ENCODE results near the gene C1orf87. TPM values are rescaled to one million over a fixed set of nuclear protein-coding genes. Genes with fewer than 3 reads are reported as not detected.

C1orf87 gene
- polyA plus RNA-seq, 1 of the 3 experiments (the other 2 are of a cell fraction) = not detected

GRCh38 chr1:59986516-59987310, 86.9 kb downstream of the C1orf87 start:
- no peak for DNase-seq
- Histone ChIP-seq H3K4me3 (ENCODE audit: low read depth in 2 of 2, low read length in 1 of 2) (no peak overlapping the region), H3K27me3 (ENCODE audit: insufficient read depth) (no peaks in the 10 kb centered on the region), H3K4me1 (ENCODE audit: control insufficient read depth in 1 of 2, insufficient read depth in 2 of 2, low read depth in 1 of 2, low read length in 1 of 2) (peaks cover 0 to 7% of the 10 kb centered on the region in 2 experiments; a peak in 2 of 4 replicates), H3K79me2 (ENCODE audit: insufficient read depth) (no peaks in the 10 kb centered on the region), H3K9me3 (no peaks in the 10 kb centered on the region), H3K9ac (no peak overlapping the region), H2AFZ (ENCODE audit: low read depth) (no peak overlapping the region), H3K9me2 (no peaks in the 10 kb centered on the region), H3K36me3 (replicated peaks in 1 of 2; ENCODE audit: control insufficient read depth in 1 of 2, insufficient read depth in 2 of 2, low read length in 1 of 2) (no peaks in the 10 kb centered on the region), H3K27ac (ENCODE audit: low read depth in 2 of 2, low read length in 1 of 2) (no peak overlapping the region), H3K4me2 (no peak overlapping the region), H4K20me1 (ENCODE audit: insufficient read depth) (no peaks in the 10 kb centered on the region), H3F3A (replicated peaks; ENCODE audit: insufficient read depth) (no peaks in the 10 kb centered on the region)
- ChIA-PET CTCF (interaction anchor here (6.7 kb wide), 1 partner anchor 11 kb away, joined by 41 read pairs; no protein-coding TSS in a partner anchor), POLR2A (no interaction called here)
- 60% methylated on average over 12 of the region's 12 CpGs for WGBS (ENCODE audit: low lambda C conversion rate)
- TF ChIP-seq RAD21 (IDR thresholded peaks at IDR 0.05; ENCODE audit: low read length) (no peak), CHD2 (IDR thresholded peaks at IDR 0.05; ENCODE audit: low read length, partially characterized antibody) (no peak), ELF1 (IDR thresholded peaks at IDR 0.05) (no peak), USF2 (IDR thresholded peaks at IDR 0.05; ENCODE audit: borderline replicate concordance, low read depth, low read length) (no peak), MEF2A (IDR thresholded peaks at IDR 0.05; ENCODE audit: borderline replicate concordance, low read depth) (no peak), YY1 (IDR thresholded peaks at IDR 0.05; ENCODE audit: low read depth) (no peak), GABPA (IDR thresholded peaks at IDR 0.05; ENCODE audit: low read depth) (no peak), TEAD4 (IDR thresholded peaks at IDR 0.05; ENCODE audit: borderline replicate concordance, insufficient read depth) (no peak), RFX5 (IDR thresholded peaks at IDR 0.05; ENCODE audit: low read length) (no peak), FOXM1 (IDR thresholded peaks at IDR 0.05; ENCODE audit: low read depth) (no peak), CTCF (IDR thresholded peaks at IDR 0.05) (no peak)

- TF ChIP-seq TAF1 (IDR thresholded peaks at IDR 0.05; ENCODE audit: borderline replicate concordance, low read depth, low read length) (no peak), RXRA (IDR thresholded peaks at IDR 0.05; ENCODE audit: borderline replicate concordance, low read depth) (no peak)
- no peak overlapping the region for H2AFZ ChIP-seq (ENCODE audit: low read depth)
- no peaks in the 10 kb centered on the region for H3K79me2 ChIP-seq (ENCODE audit: insufficient read depth)
- H3K27me3 ChIP-seq (ENCODE audit: insufficient read depth) = no peaks in the 10 kb centered on the region
- WGBS (ENCODE audit: low lambda C conversion rate) = 61% methylated on average over 8 of the region's 8 CpGs
- no peak overlapping the region for H3K4me3 ChIP-seq (ENCODE audit: low read depth in 2 of 2, low read length in 1 of 2)
- no peak overlapping the region for H3K9ac ChIP-seq
- H4K20me1 ChIP-seq (ENCODE audit: insufficient read depth) = no peaks in the 10 kb centered on the region
- DNase-seq = no peak
- no peaks in the 10 kb centered on the region for H3K36me3 ChIP-seq (replicated peaks in 1 of 2; ENCODE audit: control insufficient read depth in 1 of 2, insufficient read depth in 2 of 2, low read length in 1 of 2)
- H3K9me3 ChIP-seq = no peaks in the 10 kb centered on the region
- H3K27ac ChIP-seq (ENCODE audit: low read depth in 2 of 2, low read length in 1 of 2) = no peak overlapping the region
- H3K9me2 ChIP-seq = no peaks in the 10 kb centered on the region
- no peak overlapping the region for H3K4me2 ChIP-seq
- ChIA-PET POLR2A (no interaction called here), CTCF (interaction anchor here (6.7 kb wide), 1 partner anchor 10 kb away, joined by 41 read pairs; no protein-coding TSS in a partner anchor)
- H3F3A ChIP-seq (replicated peaks; ENCODE audit: insufficient read depth) = no peaks in the 10 kb centered on the region
- peaks cover 0 to 7% of the 10 kb centered on the region in 2 experiments; a peak in 2 of 4 replicates for H3K4me1 ChIP-seq (ENCODE audit: control insufficient read depth in 1 of 2, insufficient read depth in 2 of 2, low read depth in 1 of 2, low read length in 1 of 2)
Measured at GRCh38 chr1:59985911-59986515, 87.6 kb downstream of the C1orf87 start.

All from SK-N-SH (cell line).